ENCODE measurements around the gene GYPC.
"Not testable (repeated sequence)": the region's sequence is repeated elsewhere in the genome, so short reads cannot be mapped to it uniquely, and the experiment has no call there.

The GYPC gene

DNA sequence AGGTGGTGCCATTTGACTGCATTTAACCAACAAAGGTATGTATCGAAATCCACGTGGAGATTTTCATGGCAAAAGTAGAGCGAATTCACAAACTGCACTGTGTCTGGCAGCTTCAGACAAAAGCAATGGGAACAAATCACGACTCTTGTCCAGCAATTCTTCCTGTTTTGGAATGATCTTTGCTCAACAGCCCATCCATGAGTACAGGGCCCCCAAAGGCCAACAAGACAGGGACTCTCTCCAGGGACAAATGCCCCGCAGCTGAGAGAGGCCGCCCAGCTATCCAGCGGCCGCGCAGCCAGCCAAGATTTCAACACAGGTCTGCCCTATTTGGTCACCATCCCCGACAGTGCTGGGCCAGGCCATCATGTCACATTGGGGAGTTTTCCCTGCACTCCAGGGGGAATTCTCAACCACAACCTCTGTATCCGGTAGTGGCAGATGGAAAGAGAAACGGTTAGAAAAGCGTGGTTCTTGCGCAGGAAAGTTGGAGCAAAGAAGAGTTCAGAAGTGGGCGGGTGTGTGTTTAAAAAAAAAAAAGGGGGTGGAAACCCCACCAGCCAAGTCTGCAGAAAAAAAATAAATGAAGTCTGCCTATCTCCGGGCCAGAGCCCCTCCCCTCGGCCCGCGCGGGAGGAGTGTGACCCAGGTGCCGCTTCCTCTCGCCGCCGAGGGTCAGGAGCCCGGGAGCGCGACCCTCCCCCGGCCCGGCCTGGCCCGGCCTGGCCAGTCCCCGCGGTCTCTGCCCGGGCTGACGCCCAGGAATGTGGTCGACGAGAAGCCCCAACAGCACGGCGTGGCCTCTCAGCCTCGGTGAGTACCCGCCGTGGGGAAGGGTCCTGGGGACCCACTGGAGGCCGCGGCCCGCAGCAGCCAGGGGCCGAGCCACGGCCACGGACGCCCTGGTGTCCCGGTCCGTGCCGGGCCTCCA, at the start of gene GYPC:
GYPC (plus strand) TSS at position 659 of the 931 bp plus-strand sequence; CDS start at position 765, 106 bp downstream.
- H3K4me3 ChIP-seq (ENCODE audit: low read length): peak within 1 kb of the TSS; percentile 76
- TF ChIP-seq ZNF274 (IDR thresholded peaks at IDR 0.05; ENCODE audit: low read depth, low read length): no peak

GRCh38 chr2:126614524-126615227, 41.3 kb upstream of the GYPC start:
- H3K4me3 ChIP-seq (ENCODE audit: low read length): no peak overlapping the region
- TF ChIP-seq ZNF274 (IDR thresholded peaks at IDR 0.05; ENCODE audit: low read depth, low read length): no peak

DNA sequence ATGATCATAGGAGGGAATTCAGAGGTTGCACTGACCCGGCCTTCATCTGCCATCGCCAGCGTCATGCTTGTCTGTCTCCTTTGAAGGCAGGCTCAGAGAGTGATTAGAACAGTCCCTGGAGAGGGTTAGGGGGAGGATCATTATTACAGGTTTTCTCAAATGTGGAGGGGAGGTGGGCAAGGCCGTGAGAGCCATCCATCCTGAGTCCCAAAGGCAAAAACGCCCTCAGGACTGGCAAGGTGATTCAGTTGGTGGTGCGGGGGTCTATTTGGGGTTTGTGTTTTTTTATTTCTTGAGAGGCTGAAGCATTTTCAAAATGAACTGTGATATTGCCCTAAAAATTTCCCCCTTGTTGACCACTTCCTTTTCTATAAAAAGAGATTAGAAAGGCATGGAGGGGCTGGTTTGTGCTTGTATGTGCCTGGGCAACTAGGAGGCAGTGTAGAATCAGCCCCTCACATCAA, 39.3 kb upstream of the GYPC start:
- TF ChIP-seq ZNF274 (IDR thresholded peaks at IDR 0.05; ENCODE audit: low read depth, low read length): no peak
- H3K4me3 ChIP-seq (ENCODE audit: low read length): no peak overlapping the region

DNA sequence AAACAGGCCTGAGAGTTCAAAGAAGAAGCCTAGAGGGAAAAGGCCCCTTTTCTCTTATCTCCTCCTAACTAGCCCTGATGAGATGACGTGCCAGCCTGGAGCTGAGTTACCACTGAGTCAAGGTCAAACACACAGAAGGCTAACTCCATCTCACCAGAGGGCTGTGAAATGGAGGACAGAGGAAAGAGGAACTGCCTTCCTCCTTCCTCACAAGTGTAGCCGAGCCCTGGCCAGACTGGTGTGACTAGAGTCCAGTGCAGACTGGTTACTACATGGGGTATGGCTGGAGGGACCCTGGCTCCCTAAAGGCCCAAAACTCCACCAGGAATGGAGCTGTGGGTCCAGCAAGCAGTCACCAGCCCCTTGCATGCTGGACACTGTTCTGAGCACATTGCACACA, 35.7 kb upstream of the GYPC start:
- TF ChIP-seq ZNF274 (IDR thresholded peaks at IDR 0.05; ENCODE audit: low read depth, low read length): no peak

DNA sequence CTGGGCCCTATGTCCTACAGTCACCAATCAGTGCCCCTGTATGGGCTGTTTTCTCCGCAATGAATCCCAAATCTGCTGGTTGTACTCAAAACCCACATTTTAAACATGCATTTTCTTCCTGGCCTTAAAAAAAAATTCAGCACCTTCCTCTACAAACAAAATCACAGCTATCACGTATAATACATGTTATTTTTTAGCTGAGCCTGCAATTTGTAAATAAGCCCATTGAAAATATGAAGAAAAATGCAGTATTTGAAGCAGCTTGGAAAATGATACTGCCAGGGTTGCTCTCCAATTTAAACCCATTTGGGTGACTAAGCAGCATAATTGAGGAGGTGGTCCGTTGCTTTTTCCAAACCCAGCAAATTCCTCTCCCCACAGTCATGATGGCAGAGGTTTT, 33.0 kb upstream of the GYPC start:
- H3K4me3 ChIP-seq (ENCODE audit: low read length): no peak overlapping the region
- TF ChIP-seq ZNF274 (IDR thresholded peaks at IDR 0.05; ENCODE audit: low read depth, low read length): no peak

More for the DNA sequence above, 35.7 kb upstream of the GYPC start:
- H3K4me3 ChIP-seq (ENCODE audit: low read length): no peak overlapping the region

DNA sequence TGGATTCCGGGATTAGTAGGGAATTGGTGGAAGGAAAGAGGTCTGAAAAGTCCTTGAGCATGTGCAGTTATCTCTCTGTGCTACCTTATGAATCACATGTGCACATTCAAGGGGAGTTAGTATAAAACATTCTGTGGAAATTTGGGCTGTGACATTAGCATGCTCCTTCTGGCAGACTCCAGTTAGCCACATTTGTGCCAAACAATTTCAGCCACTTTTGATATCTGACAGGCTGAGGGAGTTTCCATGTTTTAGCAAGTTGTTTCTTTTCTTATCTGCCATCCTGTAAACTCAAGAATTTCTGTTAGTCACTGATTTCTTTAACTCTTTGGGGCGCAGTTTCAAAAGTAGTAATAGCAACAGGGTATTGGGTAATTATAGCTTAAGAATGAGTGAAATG, 28.3 kb upstream of the GYPC start:
- no peak for TF ChIP-seq ZNF274 (IDR thresholded peaks at IDR 0.05; ENCODE audit: low read depth, low read length)
- H3K4me3 ChIP-seq (ENCODE audit: low read length): no peak overlapping the region

GRCh38 chr2:126634273-126634861, 21.6 kb upstream of the GYPC start:
- TF ChIP-seq ZNF274 (IDR thresholded peaks at IDR 0.05; ENCODE audit: low read depth, low read length): no peak
- H3K4me3 ChIP-seq (ENCODE audit: low read length): no peak overlapping the region

GRCh38 chr2:126635281-126635680, 20.7 kb upstream of the GYPC start:
- H3K4me3 ChIP-seq (ENCODE audit: low read length): no peak overlapping the region

DNA sequence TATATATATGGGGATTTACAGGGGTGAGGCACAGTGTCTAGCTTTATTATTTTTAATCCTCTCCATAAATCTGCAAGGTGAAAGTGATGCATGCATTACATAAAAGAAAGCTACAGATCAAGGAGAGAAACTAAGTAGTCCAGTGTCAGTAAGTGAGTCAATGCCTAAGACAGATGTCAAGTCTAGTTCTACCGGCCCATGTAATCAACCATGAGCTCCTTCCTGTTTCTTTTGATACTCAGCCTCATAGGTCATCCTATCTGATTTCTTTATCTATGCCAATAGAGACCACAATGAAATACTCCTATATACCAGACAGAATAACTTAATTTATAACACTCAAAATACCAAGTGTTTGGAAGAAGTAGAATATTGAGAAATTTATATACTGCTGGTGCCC, 20.2 kb upstream of the GYPC start:
- no peak overlapping the region for H3K4me3 ChIP-seq (ENCODE audit: low read length)
- TF ChIP-seq ZNF274 (IDR thresholded peaks at IDR 0.05; ENCODE audit: low read depth, low read length): no peak

More at GRCh38 chr2:126635281-126635680, 20.7 kb upstream of the GYPC start:
- TF ChIP-seq ZNF274 (IDR thresholded peaks at IDR 0.05; ENCODE audit: low read depth, low read length): no peak

DNA sequence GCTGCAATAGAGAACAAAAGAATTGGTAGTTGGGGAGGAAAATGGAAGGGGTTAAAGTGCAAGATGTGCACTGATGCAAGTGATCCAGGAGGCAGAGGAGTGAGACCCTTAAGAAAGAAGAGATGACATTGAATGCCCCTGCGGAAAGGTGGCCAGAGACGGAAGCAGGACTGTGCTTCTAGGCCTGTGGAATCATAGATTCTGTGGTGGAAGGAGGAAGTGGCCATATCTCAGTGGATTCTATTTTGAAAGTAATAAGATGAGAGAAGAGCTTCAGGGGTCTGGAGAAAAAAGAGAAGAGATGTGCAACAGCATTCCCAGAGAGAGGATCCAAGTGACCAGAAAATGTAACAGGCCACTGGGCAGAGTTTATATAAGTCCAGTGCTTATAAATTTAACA, 18.6 kb upstream of the GYPC start:
- no peak for TF ChIP-seq ZNF274 (IDR thresholded peaks at IDR 0.05; ENCODE audit: low read depth, low read length)
- H3K4me3 ChIP-seq (ENCODE audit: low read length): no peak overlapping the region

DNA sequence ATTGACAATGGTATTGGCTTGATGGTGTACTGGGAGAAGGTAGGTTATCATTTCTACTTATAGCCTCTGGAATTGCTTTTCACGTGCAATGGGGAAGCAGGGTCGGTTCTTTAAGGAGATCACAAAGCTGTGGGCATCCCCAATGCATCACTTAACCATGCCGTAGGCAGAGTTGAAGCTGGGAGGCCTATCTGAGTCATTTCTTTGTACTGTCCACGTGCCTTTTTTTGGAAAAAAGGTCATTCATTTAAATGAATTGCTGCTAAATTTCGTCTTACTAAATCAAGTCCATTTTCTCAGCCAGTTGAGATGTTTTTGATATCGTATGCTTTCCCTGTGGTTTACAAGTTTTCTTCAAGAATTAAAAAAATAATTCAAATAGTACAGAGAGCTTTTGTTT, 17.2 kb upstream of the GYPC start:
- no peak for TF ChIP-seq ZNF274 (IDR thresholded peaks at IDR 0.05; ENCODE audit: low read depth, low read length)
- H3K4me3 ChIP-seq (ENCODE audit: low read length): no peak overlapping the region

DNA sequence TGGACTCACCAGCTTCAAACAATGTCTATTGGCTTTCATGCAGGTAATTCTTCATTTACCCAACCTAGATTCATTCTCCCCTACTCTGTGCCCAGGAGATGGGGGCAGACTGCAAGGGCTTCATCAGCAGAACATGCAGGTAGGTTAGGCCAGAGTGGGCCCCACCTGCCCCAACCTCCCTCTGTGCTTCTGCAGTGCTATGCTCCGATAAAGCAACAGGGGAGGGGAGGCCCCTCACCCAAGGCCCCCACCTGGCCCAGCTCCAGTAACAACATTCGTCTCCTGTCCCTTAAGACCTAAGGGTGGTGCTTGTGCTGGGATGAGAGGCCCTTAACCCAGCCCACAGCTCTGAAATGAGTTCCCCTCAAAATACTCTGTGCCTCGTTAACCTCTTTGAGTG, 16.7 kb upstream of the GYPC start:
- no peak for TF ChIP-seq ZNF274 (IDR thresholded peaks at IDR 0.05; ENCODE audit: low read depth, low read length)
- no peak overlapping the region for H3K4me3 ChIP-seq (ENCODE audit: low read length)

- H3K4me3 ChIP-seq (ENCODE audit: low read length): not testable (repeated sequence)
These were observed 14.7 kb upstream of the GYPC start for GRCh38 chr2:126641294-126641693.

DNA sequence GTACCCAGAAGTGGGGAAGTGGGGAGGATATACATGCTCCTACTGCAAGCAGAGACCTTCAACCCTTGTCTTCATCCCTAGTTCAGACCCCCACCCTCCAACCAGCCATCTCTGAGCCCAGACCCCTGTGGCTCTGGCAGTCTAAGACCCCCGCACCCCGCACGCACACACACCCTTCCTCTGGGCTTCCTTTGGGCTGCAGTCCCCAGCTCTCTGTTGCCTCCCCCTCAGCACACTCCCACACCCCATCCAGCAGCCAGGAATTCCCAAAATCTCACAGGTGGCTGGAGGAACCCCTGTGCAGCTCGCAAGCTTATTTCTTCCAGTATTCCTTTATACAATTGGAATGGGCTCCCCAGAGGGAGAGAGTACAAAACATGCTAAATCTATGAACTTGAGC, 13.9 kb upstream of the GYPC start:
- no peak overlapping the region for H3K4me3 ChIP-seq (ENCODE audit: low read length)
- no peak for TF ChIP-seq ZNF274 (IDR thresholded peaks at IDR 0.05; ENCODE audit: low read depth, low read length)

DNA sequence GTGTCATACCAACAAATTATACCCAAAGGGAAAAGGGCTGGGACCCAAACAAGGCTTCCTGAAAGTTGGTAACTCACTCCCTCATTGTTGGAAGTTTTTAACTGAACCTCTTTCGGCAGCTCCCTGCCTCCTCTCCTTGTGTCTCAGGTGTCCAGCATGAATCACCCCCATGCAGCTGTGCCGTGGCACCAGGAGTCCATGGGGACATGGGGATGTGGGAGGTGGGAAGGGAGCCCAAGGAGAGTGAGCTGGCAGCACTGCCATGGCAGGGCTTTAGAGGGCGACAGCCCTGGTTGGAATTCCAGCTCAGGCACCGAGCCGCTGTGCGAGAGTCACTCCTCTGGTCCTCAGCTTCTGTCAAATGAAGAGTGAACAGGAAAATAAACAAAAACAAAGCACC, 12.5 kb upstream of the GYPC start:
- TF ChIP-seq ZNF274 (IDR thresholded peaks at IDR 0.05; ENCODE audit: low read depth, low read length): no peak
- H3K4me3 ChIP-seq (ENCODE audit: low read length): no peak overlapping the region

Data from GM08714 (cell line).